GM06990 (cell line): ENCODE results near the gene AGO1.

Experiments
- DNase-seq: peaks from one replicate; pipeline ENCODE4 v3.0.0-alpha.2; 2011; ENCODE audit not compliant: insufficient read length; ENCODE audit errors: extremely low read depth
- H3K27me3 ChIP-seq: replicated peaks from 2 replicates; pipeline ENCODE4 v1.6.0; 2011; ENCODE audit warnings: low read length; ENCODE audit not compliant: control insufficient read depth, insufficient read depth
- H3K36me3 ChIP-seq: 2 replicates; pipeline ENCODE4 v1.5.1; 2011; ENCODE audit warnings: low read length; ENCODE audit not compliant: control insufficient read depth, insufficient read depth
- H3K4me3 ChIP-seq: replicated peaks from 2 replicates; pipeline ENCODE4 v1.5.1; 2011; ENCODE audit warnings: low read depth, mild to moderate bottlenecking, control low read depth, low read length
- CTCF ChIP-seq: IDR thresholded peaks from 2 replicates; pipeline ENCODE4 v1.5.1; 2011; ENCODE audit warnings: low read length, control low read depth, mild to moderate bottlenecking, inconsistent platforms; ENCODE audit not compliant: insufficient read depth, poor library complexity, severe bottlenecking

Gene AGO1

GRCh38 chr1:35882945-35883634 is at the start of gene AGO1:
TSS of gene AGO1 (plus strand) at chr1:35883209. CDS start at chr1:35883422, 213 bp downstream.
- peak; percentile 97 for DNase-seq

GRCh38 chr1:35833395-35833794 is 49.6 kb upstream of the AGO1 start:
- H3K36me3 ChIP-seq = no peaks in the 10 kb centered on the region
- H3K27me3 ChIP-seq = no peaks in the 10 kb centered on the region

More at GRCh38 chr1:35882945-35883634, at the start of gene AGO1:
- H3K27me3 ChIP-seq = no peaks in the 10 kb centered on the region
- H3K36me3 ChIP-seq = no peaks in the 10 kb centered on the region
- peak within 1 kb of the TSS; percentile 99 for H3K4me3 ChIP-seq
- TF ChIP-seq CTCF = peak; percentile 92

DNA sequence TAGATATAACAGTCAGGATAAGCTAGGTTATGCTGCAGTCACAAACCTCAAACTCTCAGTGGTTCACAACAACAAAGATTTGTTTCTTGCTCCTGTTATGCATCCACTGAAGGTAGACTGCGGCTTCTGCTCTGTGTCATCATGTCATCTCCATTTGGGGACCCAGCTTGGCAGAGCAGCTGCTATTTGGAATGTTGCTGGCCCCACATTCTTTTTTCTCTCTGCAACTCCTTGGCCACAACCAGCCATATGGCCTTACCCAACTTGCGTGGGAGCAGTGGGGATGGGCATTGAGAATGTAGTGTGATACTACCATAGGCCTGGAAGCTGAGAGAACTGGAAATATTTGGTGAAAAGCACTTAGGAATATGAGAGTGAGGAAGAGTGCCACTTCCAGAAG is 48.8 kb upstream of the AGO1 start:
- Histone ChIP-seq H3K36me3 (no peaks in the 10 kb centered on the region), H3K27me3 (no peaks in the 10 kb centered on the region), H3K4me3 (no peak overlapping the region)
- no peak for DNase-seq
- TF ChIP-seq CTCF = no peak

More at GRCh38 chr1:35833395-35833794, 49.6 kb upstream of the AGO1 start:
- TF ChIP-seq CTCF = no peak
- DNase-seq = no peak
- H3K4me3 ChIP-seq = no peak overlapping the region

- Histone ChIP-seq H3K27me3 (no peaks in the 10 kb centered on the region), H3K36me3 (no peaks in the 10 kb centered on the region), H3K4me3 (no peak overlapping the region)
- TF ChIP-seq CTCF = no peak
- DNase-seq = no peak
These were observed 47.6 kb upstream of the AGO1 start for GRCh38 chr1:35835398-35835797.

- DNase-seq = no peak
- TF ChIP-seq CTCF = no peak
- no peaks in the 10 kb centered on the region for H3K36me3 ChIP-seq
These were observed 46.3 kb upstream of the AGO1 start for GRCh38 chr1:35836734-35837133.

More at GRCh38 chr1:35836734-35837133, 46.3 kb upstream of the AGO1 start:
- Histone ChIP-seq H3K27me3 (no peaks in the 10 kb centered on the region), H3K4me3 (no peak overlapping the region)
